ENCODE results near the gene P2RY8. TPM values are rescaled to one million over a fixed set of nuclear protein-coding genes. Genes with fewer than 3 reads are reported as not detected.
"Not testable (repeated sequence)": the region's sequence is repeated elsewhere in the genome, so short reads cannot be mapped to it uniquely, and the experiment has no call there.

P2RY8 gene
- total and polyA plus RNA-seq, 3 experiments from 2014 or later = 47.1 to 302 (median 50.1) TPM

GRCh38 chrX:1555370-1555769, 18.4 kb upstream of the P2RY8 start:
- peak overlapping the region; percentile 49 to 78 (median 75) for H3K4me3 Mint-ChIP-seq
- no peaks in the 10 kb centered on the region for H3K36me3 ChIP-seq (ENCODE audit: insufficient read depth, low read length)
- no peak for DNase-seq
- POLR2A ChIA-PET = no interaction called here
- H3K36me3 Mint-ChIP-seq = peaks cover 1 to 16% (median 6%) of the 10 kb centered on the region in 3 donors
- H3K27me3 Mint-ChIP-seq = no peaks in the 10 kb centered on the region
- peaks cover 56 to 66% (median 61%) of the 10 kb centered on the region in 3 donors for H3K4me1 Mint-ChIP-seq
- H3K9me3 ChIP-seq (ENCODE audit: low read length) = peaks cover 11% of the 10 kb centered on the region
- CTCF ChIA-PET = no interaction called here
- H3K27ac Mint-ChIP-seq = peak overlapping the region; percentile 95 to 99 (median 97)
- H3K27ac ChIP-seq (ENCODE audit: low read depth, low read length) = no peak overlapping the region
- H3K4me1 ChIP-seq (ENCODE audit: insufficient read depth, low read length) = peaks cover 57% of the 10 kb centered on the region
- H3K9me3 Mint-ChIP-seq = peaks cover 4 to 11% (median 7%) of the 10 kb centered on the region in 5 donors
- H3K4me3 ChIP-seq (ENCODE audit: low read length) = peak overlapping the region; percentile 23
- no peaks in the 10 kb centered on the region for H3K27me3 ChIP-seq (ENCODE audit: insufficient read depth, low read length, poor library complexity, severe bottlenecking)

GRCh38 chrX:1554469-1555210, 17.7 kb upstream of the P2RY8 start:
- Histone ChIP-seq H3K9me3 (ENCODE audit: low read length) (peaks cover 11% of the 10 kb centered on the region), H3K36me3 (ENCODE audit: insufficient read depth, low read length) (no peaks in the 10 kb centered on the region), H3K27ac (ENCODE audit: low read depth, low read length) (peak overlapping the region; percentile 60), H3K4me3 (ENCODE audit: low read length) (peak overlapping the region; percentile 55), H3K27me3 (ENCODE audit: insufficient read depth, low read length, poor library complexity, severe bottlenecking) (no peaks in the 10 kb centered on the region), H3K4me1 (ENCODE audit: insufficient read depth, low read length) (peaks cover 57% of the 10 kb centered on the region)
- ChIA-PET CTCF (no interaction called here), POLR2A (no interaction called here)
- peaks cover 56 to 71% (median 62%) of the 10 kb centered on the region in 3 donors for H3K4me1 Mint-ChIP-seq
- H3K4me3 Mint-ChIP-seq = peak overlapping the region; percentile 49 to 78 (median 75)
- no peaks in the 10 kb centered on the region for H3K27me3 Mint-ChIP-seq
- H3K36me3 Mint-ChIP-seq = peaks cover 1 to 16% (median 6%) of the 10 kb centered on the region in 3 donors
- peaks cover 4 to 11% (median 7%) of the 10 kb centered on the region in 5 donors for H3K9me3 Mint-ChIP-seq
- peak; percentile 27 to 82 (median 78) for DNase-seq
- peak overlapping the region; percentile 95 to 99 (median 97) for H3K27ac Mint-ChIP-seq

- Mint-ChIP-seq H3K36me3 (peaks cover 1 to 12% (median 6%) of the 10 kb centered on the region in 3 donors), H3K4me3 (peak overlapping the region in 5 of 7 donors; percentile 23 to 77 (median 58)), H3K9me3 (peaks cover 4 to 11% (median 7%) of the 10 kb centered on the region in 5 donors), H3K4me1 (peaks cover 47 to 57% (median 56%) of the 10 kb centered on the region in 3 donors), H3K27me3 (no peaks in the 10 kb centered on the region), H3K27ac (peak overlapping the region; percentile 77 to 99 (median 92))
- H3K27ac ChIP-seq (ENCODE audit: low read depth, low read length) = no peak overlapping the region
- no peaks in the 10 kb centered on the region for H3K36me3 ChIP-seq (ENCODE audit: insufficient read depth, low read length)
- DNase-seq = no peak
- ChIA-PET POLR2A (no interaction called here), CTCF (no interaction called here)
- peaks cover 57% of the 10 kb centered on the region for H3K4me1 ChIP-seq (ENCODE audit: insufficient read depth, low read length)
- peaks cover 11% of the 10 kb centered on the region for H3K9me3 ChIP-seq (ENCODE audit: low read length)
- no peak overlapping the region for H3K4me3 ChIP-seq (ENCODE audit: low read length)
- no peaks in the 10 kb centered on the region for H3K27me3 ChIP-seq (ENCODE audit: insufficient read depth, low read length, poor library complexity, severe bottlenecking)
These were observed 15.1 kb upstream of the P2RY8 start for GRCh38 chrX:1551959-1552546.

- no peaks in the 10 kb centered on the region for H3K36me3 ChIP-seq (ENCODE audit: insufficient read depth, low read length)
- no peaks in the 10 kb centered on the region for H3K27me3 Mint-ChIP-seq
- H3K9me3 ChIP-seq (ENCODE audit: low read length) = no peaks in the 10 kb centered on the region
- no peak for DNase-seq
- H3K27ac ChIP-seq (ENCODE audit: low read depth, low read length) = no peak overlapping the region
- peaks cover 0 to 10% (median 7%) of the 10 kb centered on the region in 3 donors for H3K36me3 Mint-ChIP-seq
- POLR2A ChIA-PET = no interaction called here
- CTCF ChIA-PET = no interaction called here
- H3K4me1 Mint-ChIP-seq = peaks cover 18 to 34% (median 30%) of the 10 kb centered on the region in 3 donors
- no peak overlapping the region for H3K4me3 Mint-ChIP-seq
- peak overlapping the region in 5 of 8 donors; percentile 37 to 96 (median 75) for H3K27ac Mint-ChIP-seq
- no peak overlapping the region for H3K4me3 ChIP-seq (ENCODE audit: low read length)
- no peaks in the 10 kb centered on the region for H3K27me3 ChIP-seq (ENCODE audit: insufficient read depth, low read length, poor library complexity, severe bottlenecking)
- H3K4me1 ChIP-seq (ENCODE audit: insufficient read depth, low read length) = peaks cover 11% of the 10 kb centered on the region
- peaks cover 0 to 5% (median 0%) of the 10 kb centered on the region in 5 donors for H3K9me3 Mint-ChIP-seq
These were observed 9.8 kb upstream of the P2RY8 start for GRCh38 chrX:1546691-1547251.

- ChIA-PET POLR2A (no interaction called here), CTCF (no interaction called here)
- Histone ChIP-seq H3K9me3 (ENCODE audit: low read length) (no peaks in the 10 kb centered on the region), H3K36me3 (ENCODE audit: insufficient read depth, low read length) (no peaks in the 10 kb centered on the region), H3K4me3 (ENCODE audit: low read length) (no peak overlapping the region), H3K4me1 (ENCODE audit: insufficient read depth, low read length) (peaks cover 3% of the 10 kb centered on the region), H3K27me3 (ENCODE audit: insufficient read depth, low read length, poor library complexity, severe bottlenecking) (no peaks in the 10 kb centered on the region), H3K27ac (ENCODE audit: low read depth, low read length) (no peak overlapping the region)
- Mint-ChIP-seq H3K27ac (peak overlapping the region in 6 of 8 donors; percentile 19 to 95 (median 86)), H3K4me3 (no peak overlapping the region), H3K4me1 (peaks cover 11 to 25% (median 21%) of the 10 kb centered on the region in 3 donors), H3K27me3 (no peaks in the 10 kb centered on the region), H3K9me3 (peaks cover 0 to 2% (median 0%) of the 10 kb centered on the region in 5 donors), H3K36me3 (peaks cover 0 to 7% (median 7%) of the 10 kb centered on the region in 3 donors)
- DNase-seq = no peak
These were observed 8.9 kb upstream of the P2RY8 start for GRCh38 chrX:1545776-1546408.

- ChIA-PET POLR2A (no interaction called here), CTCF (no interaction called here)
- peak overlapping the region in 2 of 8 donors; percentile 43 to 76 for H3K27ac Mint-ChIP-seq
- H3K27ac ChIP-seq (ENCODE audit: low read depth, low read length) = no peak overlapping the region
- no peaks in the 10 kb centered on the region for H3K27me3 Mint-ChIP-seq
- H3K4me1 Mint-ChIP-seq = peaks cover 6 to 13% (median 13%) of the 10 kb centered on the region in 3 donors
- H3K9me3 Mint-ChIP-seq = peaks cover 0 to 2% (median 0%) of the 10 kb centered on the region in 5 donors
- H3K36me3 Mint-ChIP-seq = peaks cover 0 to 7% (median 7%) of the 10 kb centered on the region in 3 donors
- H3K36me3 ChIP-seq (ENCODE audit: insufficient read depth, low read length) = no peaks in the 10 kb centered on the region
- H3K27me3 ChIP-seq (ENCODE audit: insufficient read depth, low read length, poor library complexity, severe bottlenecking) = no peaks in the 10 kb centered on the region
- H3K4me3 ChIP-seq (ENCODE audit: low read length) = no peak overlapping the region
- no peaks in the 10 kb centered on the region for H3K9me3 ChIP-seq (ENCODE audit: low read length)
- H3K4me1 ChIP-seq (ENCODE audit: insufficient read depth, low read length) = peaks cover 4% of the 10 kb centered on the region
- no peak overlapping the region for H3K4me3 Mint-ChIP-seq
- no peak for DNase-seq
These were observed 6.2 kb upstream of the P2RY8 start for GRCh38 chrX:1542994-1543725.

- Mint-ChIP-seq H3K27ac (peak overlapping the region in 7 of 8 donors; percentile 68 to 100 (median 76)), H3K4me1 (peaks cover 9 to 12% (median 12%) of the 10 kb centered on the region in 3 donors), H3K4me3 (peak overlapping the region in 3 of 7 donors; percentile 8 to 54 (median 28)), H3K36me3 (peaks cover 0 to 28% (median 0%) of the 10 kb centered on the region in 3 donors)
- H3K9me3 ChIP-seq (ENCODE audit: low read length); H3K4me3 ChIP-seq (ENCODE audit: low read length); H3K27me3 Mint-ChIP-seq; CTCF ChIA-PET; H3K27ac ChIP-seq (ENCODE audit: low read depth, low read length); H3K36me3 ChIP-seq (ENCODE audit: insufficient read depth, low read length); DNase-seq; H3K27me3 ChIP-seq (ENCODE audit: insufficient read depth, low read length, poor library complexity, severe bottlenecking); POLR2A ChIA-PET; H3K9me3 Mint-ChIP-seq: not testable (repeated sequence)
- peaks cover 12% of the 10 kb centered on the region for H3K4me1 ChIP-seq (ENCODE audit: insufficient read depth, low read length)
These were observed 2.2 kb upstream of the P2RY8 start for GRCh38 chrX:1539146-1539545.

All from CD8-positive, alpha-beta memory T cell (primary cell).